HCT116 (cell line): ENCODE data around the gene EIF3B. TPM values are rescaled to one million over a fixed set of nuclear protein-coding genes. Genes with fewer than 3 reads are reported as not detected.

Experiments used
- ATAC-seq: fragments of 200-7000 bp; cut with Tn5 transposase; 2 replicates; pipeline ENCODE4 v1.9.1; 2020; ENCODE audit warnings: mild to moderate bottlenecking, moderate library complexity
- BruUV-seq: library from RNA; stranded (reverse); fragments of 400-500 nt; replicated peaks from 2 replicates; lab custom pipeline; 2021; lab: Mats Ljungman, UMichigan
- CTCF ChIA-PET: fragments of 300-600 bp; sonication (Branson Sonifier 250); formaldehyde crosslinking; loops from one replicate; lab custom pipeline; 2021; ENCODE audit warnings: antibody characterized with exemption; lab: Charles Lee
- POLR2A ChIA-PET: fragments of 300-600, 350-600 bp; sonication (Branson Sonifier 250); formaldehyde crosslinking; loops from one replicate; lab custom pipeline; 2021; ENCODE audit warnings: antibody characterized with exemption; lab: Charles Lee
- RAD21 ChIA-PET, 2 experiments: fragments of 300-600 bp; sonication (Branson Sonifier 250); formaldehyde crosslinking; loops; one replicate each; lab custom pipeline; 2023; ENCODE audit warnings: low total read pairs in 2 of 2; ENCODE audit not compliant: uncharacterized antibody in 2 of 2, unreplicated experiment in 2 of 2, low non-redundant PET in 1 of 2; lab: Charles Lee
- DNase-seq: peaks from one replicate; pipeline ENCODE4 v3.0.0-alpha.2; 2010; ENCODE audit warnings: low read depth, low spot score
- H2AFZ ChIP-seq: fragments of 200-600 bp; shearing (Covaris generic), sonication (generic); 2 replicates; pipeline ENCODE4 v1.6.1; 2017; ENCODE audit warnings: low read depth, mixed run types, mixed read lengths, antibody characterized with exemption, low read length; ENCODE audit not compliant: poor library complexity, severe bottlenecking
- H3K27ac ChIP-seq: 2 replicates; pipeline ENCODE4 v1.5.1; 2012; ENCODE audit warnings: low read depth, low read length
- H3K27me3 ChIP-seq: fragments of 200-600 bp; sonication (generic); 2 replicates; pipeline ENCODE4 v1.6.1; 2016; ENCODE audit warnings: mixed run types, low read length, mixed read lengths; ENCODE audit not compliant: insufficient read depth
- H3K36me3 ChIP-seq, 2 experiments: fragments of 200-500 bp in 1 of 2; fragments of 200-600 bp in 1 of 2; sonication (Bioruptor generic) in 1 of 2; sonication (generic) in 1 of 2; 2 replicates each; pipeline versions ENCODE4 v1.5.1 to v1.6.1; 2014 to 2016; ENCODE audit warnings: low read length in 2 of 2, inconsistent platforms in 1 of 2, mixed read lengths in 1 of 2, mixed run types in 1 of 2; ENCODE audit not compliant: insufficient read depth in 2 of 2, control insufficient read depth in 1 of 2
- H3K4me1 ChIP-seq, 2 experiments: fragments of 200-600 bp in 1 of 2; sonication (generic) in 1 of 2; 2 replicates each; pipeline versions ENCODE4 v1.5.1 to v1.6.1; 2012 to 2017; ENCODE audit warnings: low read length in 2 of 2, inconsistent platforms in 1 of 2, mild to moderate bottlenecking in 1 of 2, mixed read lengths in 1 of 2, mixed run types in 1 of 2, moderate library complexity in 1 of 2; ENCODE audit not compliant: insufficient read depth in 2 of 2, control insufficient read depth in 1 of 2
- H3K4me2 ChIP-seq: fragments of 200-600 bp; sonication (generic); 2 replicates; pipeline ENCODE4 v1.6.1; 2017; ENCODE audit warnings: mixed run types, low read length, mixed read lengths
- H3K4me3 ChIP-seq, 2 experiments: fragments of 200-600 bp in 1 of 2; sonication (generic) in 1 of 2; replicated peaks in 1 of 2; 2 replicates each; pipeline ENCODE4 v1.5.1; 2011 to 2016; ENCODE audit warnings: low read length in 2 of 2, control low read depth in 1 of 2, low read depth in 1 of 2, mild to moderate bottlenecking in 1 of 2, mixed read lengths in 1 of 2, mixed run types in 1 of 2
- H3K79me2 ChIP-seq: fragments of 200-600 bp; sonication (generic); 2 replicates; pipeline ENCODE4 v1.6.1; 2017; ENCODE audit warnings: mild to moderate bottlenecking, mixed run types, low read length, moderate library complexity, mixed read lengths; ENCODE audit not compliant: insufficient read depth
- H3K9ac ChIP-seq: fragments of 200-600 bp; sonication (generic); 2 replicates; pipeline ENCODE4 v1.6.1; 2016; ENCODE audit warnings: low read length, mixed read lengths
- H3K9me2 ChIP-seq: fragments of 200-600 bp; sonication (generic), shearing (Covaris generic); 2 replicates; pipeline ENCODE4 v1.6.1; 2017; ENCODE audit warnings: mixed run types, mild to moderate bottlenecking, moderate library complexity; ENCODE audit not compliant: insufficient read depth
- H3K9me3 ChIP-seq, 2 experiments: fragments of 200-500 bp in 1 of 2; fragments of 200-600 bp in 1 of 2; sonication (Bioruptor generic) in 1 of 2; sonication (generic) in 1 of 2; 2 replicates each; pipeline ENCODE4 v1.6.1; 2014 to 2017; ENCODE audit warnings: low read length in 2 of 2, mixed read lengths in 2 of 2, inconsistent platforms in 1 of 2, low read depth in 1 of 2, mild to moderate bottlenecking in 1 of 2, mixed run types in 1 of 2, moderate library complexity in 1 of 2; ENCODE audit not compliant: control insufficient read depth in 1 of 2, insufficient read depth in 1 of 2
- H4K20me1 ChIP-seq: fragments of 200-600 bp; sonication (generic), shearing (Covaris generic); 2 replicates; pipeline ENCODE4 v1.6.1; 2017; ENCODE audit warnings: mixed run types, mild to moderate bottlenecking, moderate library complexity; ENCODE audit not compliant: insufficient read depth
- CTCF ChIP-seq, 3 experiments: fragments of 200-600 bp in 1 of 3; sonication (generic) in 1 of 3; IDR thresholded peaks in 2 of 3; conservative IDR thresholded peaks in 1 of 3; 2 replicates each; pipeline ENCODE4 v1.5.1; 2012 to 2017; ENCODE audit warnings: low read depth in 2 of 3, low read length in 2 of 3, antibody characterized with exemption in 1 of 3, borderline replicate concordance in 1 of 3, control low read depth in 1 of 3, mild to moderate bottlenecking in 1 of 3, mixed read lengths in 1 of 3, mixed run types in 1 of 3, moderate library complexity in 1 of 3; ENCODE audit not compliant: insufficient read depth in 1 of 3
- EZH2 ChIP-seq: fragments of 200-600 bp; sonication (generic); IDR thresholded peaks from 2 replicates; pipeline ENCODE4 v1.6.1; 2017; ENCODE audit warnings: antibody characterized with exemption, mixed run types
- RAD21 ChIP-seq: IDR thresholded peaks from 2 replicates; pipeline ENCODE4 v1.6.1; 2012; ENCODE audit warnings: low read depth, mild to moderate bottlenecking
- SRF ChIP-seq: IDR thresholded peaks from 2 replicates; pipeline ENCODE4 v1.6.1; 2012; ENCODE audit warnings: low read depth
- intact Hi-C: fragments of 100-400 bp; cut with micrococcal nuclease; formaldehyde crosslinking; loops from 2 replicates; pipeline ENCODE4 v1.10.0; 2022
- total RNA-seq: library from RNA; stranded (reverse); gene quantifications from one replicate; pipeline ENCODE4 v1.2.1, GENCODE V29; 2021; ENCODE audit not compliant: unreplicated experiment

Gene EIF3B
- total RNA-seq, 1 experiment from 2014 or later, result 324 TPM

- no peak overlapping the region for H3K4me3 ChIP-seq
- H3K4me2 ChIP-seq, result no peak overlapping the region
- no peaks in the 10 kb centered on the region for H3K9me3 ChIP-seq
- BruUV-seq, result no TSS peak
- DNase-seq (no peak), ATAC-seq (no peak)
- no peaks in the 10 kb centered on the region for H3K79me2 ChIP-seq
- RAD21 ChIA-PET, result no interaction called here
- H3K27me3 ChIP-seq, result no peaks in the 10 kb centered on the region
- intact Hi-C loops, result no loop called here
- no peak overlapping the region for H3K9ac ChIP-seq
- CTCF ChIA-PET, result no interaction called here
- H4K20me1 ChIP-seq, result no peaks in the 10 kb centered on the region
- POLR2A ChIA-PET, result no interaction called here
- H3K36me3 ChIP-seq, result no peaks in the 10 kb centered on the region
- no peak overlapping the region for H2AFZ ChIP-seq
- no peaks in the 10 kb centered on the region for H3K9me2 ChIP-seq
- H3K27ac ChIP-seq, result no peak overlapping the region
- H3K4me1 ChIP-seq, result no peaks in the 10 kb centered on the region; a peak in 1 of 4 replicates
- no peak for TF ChIP-seq RAD21
- TF ChIP-seq EZH2, result no peak
- TF ChIP-seq CTCF (IDR thresholded peaks at IDR 0.05 in 2 of 3, conservative IDR thresholded peaks at IDR 0.05 in 1 of 3; ENCODE audit: borderline replicate concordance in 1 of 3, insufficient read depth in 1 of 3, low read depth in 2 of 3, low read length in 2 of 3), result no peak
Measured at GRCh38 chr7:2393706-2394105, 39.1 kb downstream of the EIF3B start.

- POLR2A ChIA-PET, result no interaction called here
- TF ChIP-seq SRF, result no peak
- H3K9me3 ChIP-seq, result no peaks in the 10 kb centered on the region
- no TSS peak for BruUV-seq
- DNase-seq (no peak), ATAC-seq (no peak)
- no peaks in the 10 kb centered on the region for H3K9me2 ChIP-seq
- CTCF ChIA-PET, result no interaction called here
- H3K27ac ChIP-seq, result no peak overlapping the region
- no peak overlapping the region for H2AFZ ChIP-seq
- no peaks in the 10 kb centered on the region for H3K79me2 ChIP-seq
- no peaks in the 10 kb centered on the region for H3K27me3 ChIP-seq
- H3K36me3 ChIP-seq, result no peaks in the 10 kb centered on the region
- no peak overlapping the region for H3K4me3 ChIP-seq
- no peaks in the 10 kb centered on the region for H4K20me1 ChIP-seq
- H3K4me2 ChIP-seq, result no peak overlapping the region
- no peak overlapping the region for H3K9ac ChIP-seq
- peaks cover 2 to 9% of the 10 kb centered on the region in 2 experiments; a peak in 3 of 4 replicates for H3K4me1 ChIP-seq
- intact Hi-C loops, result no loop called here
- RAD21 ChIA-PET, result no interaction called here
Measured at GRCh38 chr7:2394566-2395082, 40.0 kb downstream of the EIF3B start.
